ENCODE results near the gene HSPB7.

HSPB7 gene

DNA sequence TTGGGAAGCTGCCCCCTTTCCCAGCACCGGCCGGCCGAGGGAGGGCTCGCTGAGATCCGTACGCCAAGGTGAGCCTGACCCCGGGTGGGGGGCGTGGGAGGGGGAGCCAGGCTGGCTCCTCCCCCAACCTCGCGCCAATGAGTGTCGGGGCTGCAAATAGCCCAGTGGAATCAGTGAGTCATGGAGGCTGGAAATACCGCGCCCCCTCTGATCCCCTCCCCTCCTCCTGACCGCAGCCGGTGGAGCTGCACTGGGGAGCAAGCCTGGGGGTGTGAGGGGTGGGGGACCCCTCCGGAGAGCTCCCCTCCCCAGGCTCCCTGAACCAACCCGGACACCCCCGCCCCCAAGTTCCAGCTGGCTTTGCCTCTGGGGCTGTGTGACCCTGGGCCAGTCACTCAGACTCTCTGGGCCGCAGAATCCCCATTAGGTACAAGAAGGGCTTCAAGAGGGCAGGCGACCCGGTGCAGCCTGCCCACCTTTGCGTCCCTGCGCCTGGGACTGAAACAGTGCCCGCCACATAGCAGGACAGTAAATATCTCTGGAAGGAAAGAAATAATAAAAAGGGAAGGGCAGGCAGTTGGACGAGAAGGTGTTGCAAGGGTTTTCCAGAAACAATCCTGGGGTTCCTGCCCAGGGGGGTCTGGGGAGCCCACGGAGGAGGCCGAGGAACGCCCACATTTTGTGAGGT lies 4.5 kb downstream of the HSPB7 start:
- H3K4me3 ChIP-seq (ENCODE audit: low read length), result peak overlapping the region; percentile 45
- no peaks in the 10 kb centered on the region for H3K36me3 ChIP-seq (ENCODE audit: insufficient read depth, low read length)
- H3K27ac ChIP-seq (ENCODE audit: low read depth, low read length), result peak overlapping the region; percentile 85
- 24% methylated on average over 25 of the region's 28 CpGs for WGBS
- H3K27me3 ChIP-seq (ENCODE audit: insufficient read depth, low read length), result no peaks in the 10 kb centered on the region
- H3K9ac ChIP-seq (ENCODE audit: low read depth, low read length), result peak overlapping the region; percentile 46
- H3K4me1 ChIP-seq (ENCODE audit: insufficient read depth, low read length), result peaks cover 12% of the 10 kb centered on the region; the same call in 1 of the 2 replicates
- H3K9me3 ChIP-seq (ENCODE audit: insufficient read depth, low read depth, low read length), result no peaks in the 10 kb centered on the region

DNA sequence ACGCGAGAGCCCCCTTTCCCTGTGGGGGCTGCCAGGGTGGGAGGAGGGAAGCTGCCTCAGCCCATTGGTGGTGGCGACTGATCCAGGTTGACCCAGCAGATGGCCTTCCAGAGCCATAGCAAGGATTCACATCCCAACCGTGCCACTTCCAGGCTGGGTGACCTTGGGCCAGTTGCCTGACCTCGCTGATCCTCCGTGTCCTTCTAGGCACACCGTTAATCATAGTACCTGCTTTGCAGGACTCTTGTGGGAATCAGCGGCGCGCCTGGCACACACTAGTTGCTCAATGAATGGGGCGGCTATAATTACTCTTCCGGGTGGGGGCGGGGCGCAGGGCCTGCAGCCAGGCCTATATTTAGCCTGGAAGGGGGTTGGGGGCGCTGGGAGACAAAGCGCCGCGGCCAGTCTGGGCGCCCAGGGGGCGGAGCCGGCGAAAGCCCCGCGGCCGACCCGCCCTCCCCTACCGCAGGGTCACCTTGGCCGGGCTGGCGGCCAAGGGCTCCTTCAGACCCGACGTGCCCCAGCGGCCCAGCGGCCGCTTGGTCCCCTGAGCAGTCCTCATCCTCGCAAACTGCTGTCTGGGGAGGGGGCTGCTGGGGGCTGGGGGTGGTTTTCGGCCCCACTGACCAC lies 5.1 kb downstream of the HSPB7 start:
- Histone ChIP-seq H3K4me1 (ENCODE audit: insufficient read depth, low read length) (peaks cover 5% of the 10 kb centered on the region; the same call in 1 of the 2 replicates), H3K4me3 (ENCODE audit: low read length) (peak overlapping the region; percentile 45), H3K9ac (ENCODE audit: low read depth, low read length) (peak overlapping the region; percentile 54), H3K27ac (ENCODE audit: low read depth, low read length) (peak overlapping the region; percentile 85), H3K27me3 (ENCODE audit: insufficient read depth, low read length) (no peaks in the 10 kb centered on the region), H3K9me3 (ENCODE audit: insufficient read depth, low read depth, low read length) (no peaks in the 10 kb centered on the region), H3K36me3 (ENCODE audit: insufficient read depth, low read length) (no peaks in the 10 kb centered on the region)
- WGBS, result 6% methylated on average over 36 of the region's 36 CpGs

DNA sequence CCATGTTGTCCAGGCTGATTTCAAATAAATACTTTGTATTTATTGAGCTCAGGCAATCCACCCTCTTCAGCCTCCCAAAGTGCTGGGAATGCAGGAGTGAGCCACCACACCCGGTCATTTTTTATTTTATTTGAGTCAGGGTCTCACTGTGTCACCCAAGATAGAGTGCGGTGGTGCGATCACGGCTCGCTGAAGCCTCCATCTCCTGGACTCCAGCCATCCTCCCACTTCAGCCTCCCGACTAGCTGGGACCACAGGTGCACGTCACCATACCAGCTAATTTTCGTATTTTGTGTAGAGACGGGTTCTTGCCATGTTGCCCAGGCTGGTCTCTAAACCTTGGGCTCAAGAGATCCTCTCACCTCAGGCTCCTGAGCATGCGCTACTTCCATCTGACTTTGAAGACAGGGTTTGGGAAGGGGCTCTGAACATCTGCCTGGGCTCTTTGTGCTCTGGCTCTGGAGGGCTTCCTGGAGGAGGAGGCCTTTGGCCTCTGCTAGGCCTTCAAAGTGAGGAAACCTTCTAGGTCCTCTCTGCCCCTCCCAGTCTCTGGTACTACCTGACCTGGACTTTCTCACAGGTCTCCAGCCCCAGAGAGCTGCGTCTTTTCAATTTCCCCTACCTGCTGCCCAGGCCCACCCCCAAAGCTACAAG lies 5.8 kb downstream of the HSPB7 start:
- peak overlapping the region; percentile 45 for H3K4me3 ChIP-seq (ENCODE audit: low read length)
- peaks cover 5% of the 10 kb centered on the region; the same call in 1 of the 2 replicates for H3K4me1 ChIP-seq (ENCODE audit: insufficient read depth, low read length)
- H3K9me3 ChIP-seq (ENCODE audit: insufficient read depth, low read depth, low read length), result no peaks in the 10 kb centered on the region
- no peaks in the 10 kb centered on the region for H3K36me3 ChIP-seq (ENCODE audit: insufficient read depth, low read length)
- peak overlapping the region; percentile 37; the same call in 1 of the 2 replicates for H3K27ac ChIP-seq (ENCODE audit: low read depth, low read length)
- peak overlapping the region; percentile 54; the same call in 1 of the 2 replicates for H3K9ac ChIP-seq (ENCODE audit: low read depth, low read length)
- H3K27me3 ChIP-seq (ENCODE audit: insufficient read depth, low read length), result no peaks in the 10 kb centered on the region
- 95% methylated on average over 11 of the region's 11 CpGs for WGBS

DNA sequence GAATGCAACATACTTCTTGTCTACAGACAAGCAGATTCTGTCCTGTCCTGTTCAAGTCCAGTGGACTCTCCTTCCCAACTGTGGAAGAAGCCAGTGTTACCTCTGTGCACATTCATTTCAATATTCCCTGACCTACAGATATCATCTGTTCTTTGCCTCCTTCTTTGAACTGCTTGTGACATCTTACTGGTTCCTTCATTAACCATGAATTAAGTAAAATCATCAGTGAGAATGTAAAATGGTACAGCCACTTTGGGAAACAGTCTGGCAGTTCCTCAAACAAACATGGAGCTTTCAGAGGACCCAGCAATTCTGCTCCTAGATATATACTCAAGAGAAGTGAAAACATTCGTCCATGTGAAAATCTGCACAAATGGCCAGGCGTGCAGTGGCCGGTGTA lies 7.0 kb downstream of the HSPB7 start:
- 94% methylated on average over 3 of the region's 3 CpGs for WGBS
- Histone ChIP-seq H3K27ac (ENCODE audit: low read depth, low read length) (no peak overlapping the region), H3K9me3 (ENCODE audit: insufficient read depth, low read depth, low read length) (no peaks in the 10 kb centered on the region), H3K4me1 (ENCODE audit: insufficient read depth, low read length) (peaks cover 5% of the 10 kb centered on the region; the same call in 1 of the 2 replicates), H3K27me3 (ENCODE audit: insufficient read depth, low read length) (no peaks in the 10 kb centered on the region; the same call in 1 of the 2 replicates), H3K9ac (ENCODE audit: low read depth, low read length) (no peak overlapping the region), H3K4me3 (ENCODE audit: low read length) (no peak overlapping the region), H3K36me3 (ENCODE audit: insufficient read depth, low read length) (no peaks in the 10 kb centered on the region)

DNA sequence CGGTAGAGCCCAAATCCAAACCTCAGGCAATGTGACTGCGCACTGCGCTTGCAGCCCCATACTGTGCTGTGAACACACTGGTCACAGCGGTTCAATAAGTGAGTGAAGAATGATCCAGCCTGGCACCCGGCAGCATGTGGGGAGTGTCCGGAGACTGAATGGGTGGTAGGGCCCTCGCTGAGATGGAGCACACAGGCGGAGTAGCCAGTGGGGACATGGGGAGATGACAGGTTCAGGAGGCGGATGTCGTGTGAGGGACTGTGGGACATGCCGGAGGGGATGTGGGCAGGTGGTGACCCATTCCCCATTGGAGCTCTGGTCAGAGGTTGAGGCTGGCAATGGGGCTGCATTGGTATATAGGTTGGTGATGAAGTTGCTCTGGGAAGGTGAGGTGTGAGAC lies 8.2 kb downstream of the HSPB7 start:
- 92% methylated on average over 11 of the region's 11 CpGs for WGBS
- Histone ChIP-seq H3K36me3 (ENCODE audit: insufficient read depth, low read length) (no peaks in the 10 kb centered on the region), H3K27me3 (ENCODE audit: insufficient read depth, low read length) (peaks cover 5% of the 10 kb centered on the region; the same call in 1 of the 2 replicates)

DNA sequence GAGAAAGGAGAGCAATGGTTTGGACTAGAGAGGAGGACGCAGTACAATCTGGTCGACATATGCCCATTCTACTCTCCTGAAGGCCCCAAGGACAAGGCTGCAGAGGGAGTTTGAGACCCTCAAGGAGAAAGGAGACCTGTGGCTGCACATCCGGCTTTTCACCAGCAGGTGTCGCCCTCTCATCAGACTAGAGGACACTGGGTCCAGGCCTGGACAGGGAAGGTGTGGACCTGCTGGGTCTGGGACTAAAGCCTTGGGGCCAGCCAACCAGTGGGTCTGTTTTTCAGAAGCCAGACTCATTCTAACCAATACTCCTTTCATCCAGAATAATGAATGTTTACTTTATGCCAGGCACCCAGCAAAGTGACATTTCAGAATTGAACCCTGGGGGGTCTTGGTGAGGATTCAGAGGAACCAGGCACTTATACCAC lies 8.8 kb downstream of the HSPB7 start:
- WGBS, result 8% methylated on average over 4 of the region's 4 CpGs
- Histone ChIP-seq H3K9me3 (ENCODE audit: insufficient read depth, low read depth, low read length) (no peaks in the 10 kb centered on the region), H3K27ac (ENCODE audit: low read depth, low read length) (no peak overlapping the region), H3K4me1 (ENCODE audit: insufficient read depth, low read length) (peaks cover 5% of the 10 kb centered on the region; the same call in 1 of the 2 replicates), H3K27me3 (ENCODE audit: insufficient read depth, low read length) (peaks cover 6% of the 10 kb centered on the region; the same call in 1 of the 2 replicates), H3K4me3 (ENCODE audit: low read length) (no peak overlapping the region), H3K36me3 (ENCODE audit: insufficient read depth, low read length) (no peaks in the 10 kb centered on the region), H3K9ac (ENCODE audit: low read depth, low read length) (no peak overlapping the region)

More for the DNA sequence above, 8.2 kb downstream of the HSPB7 start:
- Histone ChIP-seq H3K4me3 (ENCODE audit: low read length) (no peak overlapping the region), H3K9ac (ENCODE audit: low read depth, low read length) (no peak overlapping the region), H3K9me3 (ENCODE audit: insufficient read depth, low read depth, low read length) (no peaks in the 10 kb centered on the region), H3K4me1 (ENCODE audit: insufficient read depth, low read length) (peaks cover 5% of the 10 kb centered on the region; the same call in 1 of the 2 replicates), H3K27ac (ENCODE audit: low read depth, low read length) (no peak overlapping the region)

DNA sequence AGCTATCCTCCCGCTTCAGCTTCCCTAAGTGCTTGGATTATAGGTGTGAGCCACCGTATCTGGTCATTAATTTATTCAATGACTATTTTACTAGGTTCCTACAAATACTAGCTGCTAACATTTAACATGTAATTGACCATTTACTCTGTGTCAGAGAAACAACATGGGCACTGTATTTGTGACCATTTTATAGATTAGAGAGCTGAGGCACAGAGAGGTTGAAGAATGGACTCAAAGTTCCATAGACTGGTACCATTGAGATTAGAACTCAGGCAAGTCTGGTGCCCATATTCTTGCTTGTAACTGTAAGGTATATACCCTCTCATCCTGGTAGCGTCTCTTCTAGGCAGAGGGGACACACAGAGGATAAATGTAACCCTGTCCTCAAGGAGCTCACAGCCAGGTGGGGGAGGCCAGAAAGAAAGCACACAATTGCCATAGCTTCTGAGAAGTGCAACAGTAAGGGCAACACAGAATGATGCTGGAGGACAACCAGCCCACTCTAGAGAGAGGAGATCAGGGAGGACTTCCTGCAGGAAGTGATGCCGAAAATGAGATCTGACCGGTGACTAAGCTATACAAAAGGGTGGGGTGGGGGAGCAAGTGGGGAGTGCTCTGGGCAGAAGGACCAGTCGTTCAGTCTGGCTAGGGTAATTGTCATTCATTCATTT lies 10.0 kb downstream of the HSPB7 start:
- no peak overlapping the region for H3K9ac ChIP-seq (ENCODE audit: low read depth, low read length)
- peaks cover 6% of the 10 kb centered on the region; the same call in 1 of the 2 replicates for H3K27me3 ChIP-seq (ENCODE audit: insufficient read depth, low read length)
- peaks cover 2% of the 10 kb centered on the region; the same call in 1 of the 2 replicates for H3K4me1 ChIP-seq (ENCODE audit: insufficient read depth, low read length)
- no peaks in the 10 kb centered on the region for H3K9me3 ChIP-seq (ENCODE audit: insufficient read depth, low read depth, low read length)
- no peaks in the 10 kb centered on the region for H3K36me3 ChIP-seq (ENCODE audit: insufficient read depth, low read length)
- H3K27ac ChIP-seq (ENCODE audit: low read depth, low read length), result no peak overlapping the region
- 93% methylated on average over 6 of the region's 6 CpGs for WGBS
- H3K4me3 ChIP-seq (ENCODE audit: low read length), result no peak overlapping the region

DNA sequence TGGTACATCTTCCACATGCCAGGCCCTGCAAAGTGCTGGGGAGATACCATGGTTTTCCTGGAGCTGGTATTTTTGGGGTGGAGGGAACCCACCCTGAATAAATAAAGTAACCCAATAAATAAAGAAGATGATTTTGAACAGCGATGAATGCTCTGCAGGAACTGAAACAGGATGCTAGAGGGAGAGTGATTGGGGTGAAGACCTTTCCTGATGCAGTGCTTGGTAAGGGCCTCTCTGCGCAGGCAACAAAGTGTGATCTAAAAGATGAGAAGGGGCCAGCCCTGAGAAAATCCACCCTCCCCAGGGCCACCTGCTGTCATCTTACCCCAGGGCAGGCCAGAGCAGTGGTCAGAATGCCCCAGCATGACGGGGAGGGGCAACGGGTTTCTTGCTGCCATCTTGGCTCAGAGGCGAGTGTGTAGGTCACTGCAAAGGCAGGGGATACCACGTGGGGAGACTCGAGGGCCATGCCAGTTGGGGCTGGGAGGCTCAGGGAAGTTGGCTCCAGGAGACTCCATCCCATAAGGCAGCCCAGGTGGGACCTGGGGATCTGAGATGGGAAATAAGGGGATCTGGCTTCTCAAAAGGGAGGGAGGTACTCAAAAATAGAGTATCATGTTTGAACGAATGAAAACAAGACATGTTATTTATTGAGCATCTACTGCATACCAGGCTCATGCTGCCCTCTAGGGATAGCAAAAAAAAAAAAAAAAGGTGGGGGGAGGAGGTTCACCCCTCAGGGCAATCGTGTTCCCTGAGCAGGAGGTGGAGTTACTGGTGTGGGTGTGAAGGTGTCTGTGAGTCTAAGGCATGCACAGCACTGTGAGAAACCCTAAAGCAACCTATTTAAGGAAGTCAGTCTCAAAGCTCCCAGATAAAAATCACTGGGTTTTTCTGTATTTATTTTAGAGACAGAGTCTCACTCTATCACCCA lies 11.0 kb downstream of the HSPB7 start:
- 75% methylated on average over 9 of the region's 9 CpGs for WGBS
- H3K4me3 ChIP-seq (ENCODE audit: low read length), result no peak overlapping the region
- no peak overlapping the region for H3K9ac ChIP-seq (ENCODE audit: low read depth, low read length)
- H3K9me3 ChIP-seq (ENCODE audit: insufficient read depth, low read depth, low read length), result no peaks in the 10 kb centered on the region
- H3K27me3 ChIP-seq (ENCODE audit: insufficient read depth, low read length), result peaks cover 6% of the 10 kb centered on the region; the same call in 1 of the 2 replicates
- peaks cover 2% of the 10 kb centered on the region; the same call in 1 of the 2 replicates for H3K4me1 ChIP-seq (ENCODE audit: insufficient read depth, low read length)
- no peaks in the 10 kb centered on the region for H3K36me3 ChIP-seq (ENCODE audit: insufficient read depth, low read length)
- H3K27ac ChIP-seq (ENCODE audit: low read depth, low read length), result no peak overlapping the region

DNA sequence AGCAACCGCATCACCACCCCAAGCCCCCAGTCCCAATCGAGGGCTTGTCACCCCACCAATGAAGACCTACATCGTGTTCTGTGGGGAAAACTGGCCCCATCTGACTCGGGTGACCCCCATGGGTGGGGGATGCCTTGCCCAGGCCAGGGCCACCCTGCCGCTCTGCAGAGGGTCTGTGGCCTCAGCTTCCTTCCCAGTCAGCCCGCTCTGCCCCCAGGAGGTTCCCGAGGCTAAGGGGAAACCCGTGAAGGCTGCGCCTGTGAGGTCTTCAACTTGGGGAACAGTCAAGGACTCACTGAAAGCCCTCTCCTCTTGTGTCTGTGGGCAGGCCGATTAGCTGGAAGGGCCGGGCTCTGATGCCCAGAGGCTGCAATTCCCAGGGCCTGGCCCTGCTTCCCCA lies 11.8 kb downstream of the HSPB7 start:
- 85% methylated on average over 11 of the region's 11 CpGs for WGBS
- Histone ChIP-seq H3K36me3 (ENCODE audit: insufficient read depth, low read length) (no peaks in the 10 kb centered on the region), H3K27me3 (ENCODE audit: insufficient read depth, low read length) (peaks cover 6% of the 10 kb centered on the region; the same call in 1 of the 2 replicates), H3K9me3 (ENCODE audit: insufficient read depth, low read depth, low read length) (no peaks in the 10 kb centered on the region), H3K27ac (ENCODE audit: low read depth, low read length) (no peak overlapping the region), H3K4me3 (ENCODE audit: low read length) (no peak overlapping the region), H3K9ac (ENCODE audit: low read depth, low read length) (no peak overlapping the region), H3K4me1 (ENCODE audit: insufficient read depth, low read length) (peaks cover 2% of the 10 kb centered on the region; the same call in 1 of the 2 replicates)

DNA sequence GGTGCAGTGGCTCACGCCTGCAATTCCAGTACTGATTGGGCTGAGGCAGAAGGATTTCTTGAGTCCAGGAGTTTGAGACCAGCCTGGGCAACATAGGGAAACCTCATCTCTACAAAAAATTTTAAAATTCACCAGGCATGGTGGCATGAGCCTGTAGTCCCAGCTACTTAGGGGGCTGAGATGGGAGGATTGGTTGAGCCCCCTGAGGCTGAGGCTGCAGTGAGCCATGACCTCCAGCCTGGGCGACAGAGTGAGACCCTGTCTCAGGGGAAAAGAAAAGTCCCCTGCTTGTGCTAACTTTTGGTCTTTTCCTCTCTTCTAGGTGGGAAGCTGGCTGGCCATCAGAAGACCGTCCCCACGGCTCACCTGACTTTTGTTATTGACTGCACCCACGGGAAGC lies 12.2 kb downstream of the HSPB7 start:
- no peaks in the 10 kb centered on the region for H3K36me3 ChIP-seq (ENCODE audit: insufficient read depth, low read length)
- WGBS, result 87% methylated on average over 5 of the region's 5 CpGs
- H3K9me3 ChIP-seq (ENCODE audit: insufficient read depth, low read depth, low read length), result no peaks in the 10 kb centered on the region
- no peak overlapping the region for H3K4me3 ChIP-seq (ENCODE audit: low read length)
- peaks cover 2% of the 10 kb centered on the region; the same call in 1 of the 2 replicates for H3K4me1 ChIP-seq (ENCODE audit: insufficient read depth, low read length)
- no peak overlapping the region for H3K27ac ChIP-seq (ENCODE audit: low read depth, low read length)
- peaks cover 6% of the 10 kb centered on the region; the same call in 1 of the 2 replicates for H3K27me3 ChIP-seq (ENCODE audit: insufficient read depth, low read length)
- no peak overlapping the region for H3K9ac ChIP-seq (ENCODE audit: low read depth, low read length)
